ENCODE measurements around the gene UGCG. TPM values are rescaled to one million over a fixed set of nuclear protein-coding genes. Genes with fewer than 3 reads are reported as not detected.

Gene UGCG
- total and polyA plus RNA-seq, 2 of the 4 experiments (the other 2 are of a cell fraction) = 84.2 to 104 TPM

GRCh38 chr9:111851553-111851952 is 45.1 kb upstream of the UGCG start:
- CTCF ChIA-PET = no interaction called here
- no peak overlapping the region for H3K4me2 ChIP-seq (ENCODE audit: low read depth, low read length)
- no peak overlapping the region for H2BK5ac ChIP-seq (ENCODE audit: low read depth, low read length, poor library complexity, severe bottlenecking)
- H2BK120ac ChIP-seq (ENCODE audit: low read depth, low read length) = no peak overlapping the region
- 0 out of 2 replicates have a peak overlapping the region, but pooled peaks have one; percentile 7 for H2AK5ac ChIP-seq (ENCODE audit: low read depth, low read length)
- no peaks in the 10 kb centered on the region for H3K79me1 ChIP-seq (ENCODE audit: low read depth in 1 of 2, low read length in 2 of 2)
- no peaks in the 10 kb centered on the region for H3K9me1 ChIP-seq (ENCODE audit: insufficient read depth, low read length)
- TF ChIP-seq RCOR1 (IDR thresholded peaks at IDR 0.05; ENCODE audit: insufficient replicate concordance, low read length) (no peak), MXI1 (IDR thresholded peaks at IDR 0.05; ENCODE audit: borderline replicate concordance, low read depth, low read length) (no peak), CEBPB (IDR thresholded peaks at IDR 0.05; ENCODE audit: low read depth, low read length) (no peak), BHLHE40 (IDR thresholded peaks at IDR 0.05; ENCODE audit: low read depth, low read length) (no peak), POLR2A (IDR thresholded peaks at IDR 0.05; ENCODE audit: low read depth, low read length) (no peak), CHD1 (IDR thresholded peaks at IDR 0.05; ENCODE audit: low read depth, low read length) (no peak)
- POLR2A ChIA-PET (ENCODE audit: unreplicated experiment) = no interaction called here
- no peak overlapping the region for H3K14ac ChIP-seq (replicated peaks; ENCODE audit: low read depth, low read length)
- no peak overlapping the region for H3K4me3 ChIP-seq (ENCODE audit: insufficient read depth, low read depth, low read length)
- H4K5ac ChIP-seq (ENCODE audit: low read depth, low read length) = no peak overlapping the region
- no TSS peak for BruUV-seq (replicated peaks)
- no peak overlapping the region for H3K4ac ChIP-seq (ENCODE audit: low read depth, low read length)
- H3K56ac ChIP-seq (ENCODE audit: extremely low read depth, insufficient read depth, low read length) = no peak overlapping the region
- dilution Hi-C loops (cut with HindIII; ENCODE audit: low sequenced_read_pairs, unreplicated experiment) = no loop called here
- ATAC-seq (ENCODE audit: low read depth) (peak; percentile 44; the same call in 1 of the 2 replicates), DNase-seq (peak; percentile 19)
- intact Hi-C loops (cut with micrococcal nuclease) = loop anchor here (5.0 kb wide), 1 partner anchor 616 kb away; no protein-coding TSS in a partner anchor
- no peak overlapping the region for H3K27ac ChIP-seq (ENCODE audit: insufficient read depth, low read length)
- 0% methylated on average over 1 of the region's 2 CpGs; no CpG with 5 or more reads in 1 of the 2 experiments for WGBS, 2 experiments (ENCODE audit: extremely low coverage in 2 of 2, insufficient read length in 1 of 2)
- H3K9ac ChIP-seq (ENCODE audit: low read depth, low read length) = no peak overlapping the region
- no peaks in the 10 kb centered on the region for H3K36me3 ChIP-seq (ENCODE audit: control insufficient read depth, insufficient read depth, low read length)
- no peak overlapping the region for H2AK9ac ChIP-seq (replicated peaks; ENCODE audit: low read depth, low read length, poor library complexity)
- peaks cover 6% of the 10 kb centered on the region for H3K4me1 ChIP-seq (ENCODE audit: control insufficient read depth, insufficient read depth, low read length)
- no peak overlapping the region for H2AFZ ChIP-seq (replicated peaks; ENCODE audit: low read length, poor library complexity)
- no peaks in the 10 kb centered on the region for H3K9me3 ChIP-seq (ENCODE audit: control insufficient read depth, insufficient read depth, low read length)
- H4K8ac ChIP-seq (ENCODE audit: low read depth in 2 of 2, low read length in 2 of 2) = no peak overlapping the region
- H3K23ac ChIP-seq (ENCODE audit: low read depth, low read length) = no peak overlapping the region
- no peaks in the 10 kb centered on the region for H4K20me1 ChIP-seq (ENCODE audit: insufficient read depth, low read length)
- H2BK15ac ChIP-seq (ENCODE audit: low read depth, low read length) = no peak overlapping the region
- H2BK20ac ChIP-seq (ENCODE audit: low read depth, low read length) = no peak overlapping the region
- H3K18ac ChIP-seq (ENCODE audit: low read depth, low read length) = no peak overlapping the region
- H3K27me3 ChIP-seq (ENCODE audit: control insufficient read depth, insufficient read depth, low read length) = no peaks in the 10 kb centered on the region
- in situ Hi-C loops (cut with MboI; ENCODE audit: low sequenced_read_pairs) = no loop called here
- no peak overlapping the region for H4K91ac ChIP-seq (ENCODE audit: insufficient read depth, low read depth, low read length)
